GM03348 (cell line): ENCODE results near the gene LPAR6.

Experiments used
- DNase-seq: peaks from one replicate; pipeline ENCODE4 v3.0.0; 2012; ENCODE audit warnings: low spot score

LPAR6 gene

GRCh38 chr13:48369988-48370387, 42.9 kb downstream of the LPAR6 start:
- no peak for DNase-seq
